Measurements from ENCODE around the gene NEDD8.

- no peak for TF ChIP-seq TAF1 (IDR thresholded peaks at IDR 0.05; ENCODE audit: borderline replicate concordance, insufficient read depth, low read length)
- TF ChIP-seq SIN3A (IDR thresholded peaks at IDR 0.05; ENCODE audit: borderline replicate concordance, insufficient read depth, low read length) = peak; percentile 35; the same call in 1 of the 2 replicates
Observed at GRCh38 chr14:24232645-24233537, 724 bp upstream of the NEDD8 start, which contains the start of gene GMPR2.

All from PFSK-1 (cell line).